GM10248 (cell line): ENCODE measurements around the gene HAND1.

Experiments
- CTCF ChIA-PET: fragments of 300-600 bp; sonication (Branson Sonifier 250); formaldehyde crosslinking; extraction: SDS; loops from one replicate; lab custom pipeline; 2021; ENCODE audit warnings: antibody characterized with exemption; lab: Yijun Ruan, JAX
- POLR2A ChIA-PET: fragments of 350-650 bp; sonication (Branson Sonifier 250); formaldehyde crosslinking; extraction: SDS; loops from one replicate; lab custom pipeline; 2020; ENCODE audit warnings: antibody characterized with exemption; lab: Yijun Ruan, JAX
- DNase-seq: peaks from one replicate; pipeline ENCODE4 v3.0.0; 2012; ENCODE audit errors: extremely low spot score
- CTCF ChIP-seq: IDR thresholded peaks from 2 replicates; pipeline ENCODE4 v1.5.1; 2012; ENCODE audit warnings: mild to moderate bottlenecking, low read depth; ENCODE audit errors: extremely low read depth, missing control alignments, control extremely low read depth

HAND1 gene

GRCh38 chr5:154473581-154474283 is 4.3 kb downstream of the HAND1 start:
- DNase-seq = no peak
- ChIA-PET POLR2A (no interaction called here), CTCF (interaction anchor here (1.0 to 1.3 kb wide), 5 partner anchors 11 to 136 kb away, joined by 3 to 4 read pairs (median 3); no protein-coding TSS in a partner anchor)
- no peak for TF ChIP-seq CTCF

GRCh38 chr5:154472871-154473580 is 5.0 kb downstream of the HAND1 start:
- no peak for DNase-seq
- ChIA-PET CTCF (interaction anchor here (1.0 to 1.3 kb wide), 5 partner anchors 11 to 137 kb away, joined by 3 to 4 read pairs (median 3); no protein-coding TSS in a partner anchor), POLR2A (no interaction called here)
- no peak for TF ChIP-seq CTCF

- no peak for DNase-seq
- no peak for TF ChIP-seq CTCF
- ChIA-PET POLR2A (no interaction called here), CTCF (interaction anchor here (1.0 to 11.7 kb wide), 5 partner anchors 10 to 138 kb away, joined by 4 to 165 read pairs (median 14); no protein-coding TSS in a partner anchor)
These were observed 6.8 kb downstream of the HAND1 start for GRCh38 chr5:154470947-154471870.

- DNase-seq = no peak
- ChIA-PET POLR2A (no interaction called here), CTCF (interaction anchor here (1.0 to 11.7 kb wide), 5 partner anchors 9 to 167 kb away, joined by 3 to 165 read pairs (median 14); no protein-coding TSS in a partner anchor)
These were observed 7.9 kb downstream of the HAND1 start for GRCh38 chr5:154470137-154470536.

GRCh38 chr5:154467655-154468354 is 10.2 kb downstream of the HAND1 start:
- POLR2A ChIA-PET = no interaction called here
- DNase-seq = peak; percentile 86
- peak; percentile 89 for TF ChIP-seq CTCF

More at GRCh38 chr5:154470137-154470536, 7.9 kb downstream of the HAND1 start:
- no peak for TF ChIP-seq CTCF

More at GRCh38 chr5:154467655-154468354, 10.2 kb downstream of the HAND1 start:
- CTCF ChIA-PET = interaction anchor here (0.7 to 11.7 kb wide), 48 partner anchors 9 to 493 kb away, joined by 3 to 165 read pairs (median 5); partner anchors contain the start of genes FAM114A2 and MFAP3
